SU-DHL-6 (cell line): ENCODE measurements around the gene DLX4.

Experiments
- H2AFZ ChIP-seq: fragments of 200-600 bp; sonication (generic); 2 replicates; pipeline ENCODE4 v1.6.1; 2014; ENCODE audit warnings: low read depth, mild to moderate bottlenecking, moderate library complexity, mixed read lengths, antibody characterized with exemption, low read length; ENCODE audit not compliant: severe bottlenecking
- H3F3A ChIP-seq: fragments of 200-600 bp; shearing (Covaris generic); 2 replicates; pipeline ENCODE4 v1.6.0; 2016; ENCODE audit warnings: antibody characterized with exemption, mild to moderate bottlenecking; ENCODE audit not compliant: insufficient read depth
- H3K27ac ChIP-seq: fragments of 200-600 bp; sonication (generic); 2 replicates; pipeline ENCODE4 v1.5.1; 2016; ENCODE audit warnings: low read depth, mild to moderate bottlenecking, low read length, moderate library complexity, mixed read lengths
- H3K27me3 ChIP-seq: fragments of 200-600 bp; sonication (generic), shearing (Covaris generic); 2 replicates; pipeline ENCODE4 v1.6.0; 2014; ENCODE audit warnings: mild to moderate bottlenecking, low read length
- H3K36me3 ChIP-seq: fragments of 200-600 bp; sonication (generic); 2 replicates; pipeline ENCODE4 v1.6.1; 2014; ENCODE audit warnings: mild to moderate bottlenecking, low read length, mixed read lengths
- H3K4me2 ChIP-seq: fragments of 300-600, 200-600 bp; shearing (Covaris generic), sonication (generic); 2 replicates; pipeline ENCODE4 v1.6.0; 2014; ENCODE audit warnings: low read length, low read depth, mild to moderate bottlenecking; ENCODE audit not compliant: poor library complexity, severe bottlenecking
- H3K4me3 ChIP-seq: fragments of 200-600 bp; sonication (generic); 2 replicates; pipeline ENCODE4 v1.5.1; 2014; ENCODE audit warnings: antibody characterized with exemption, low read length, mild to moderate bottlenecking, mixed read lengths; ENCODE audit not compliant: insufficient read depth, poor library complexity, severe bottlenecking
- H3K79me2 ChIP-seq: fragments of 200-600 bp; sonication (generic); 2 replicates; pipeline ENCODE4 v1.6.1; 2014; ENCODE audit warnings: mild to moderate bottlenecking, low read length, moderate library complexity; ENCODE audit not compliant: insufficient read depth
- H3K9ac ChIP-seq: fragments of 200-600 bp; sonication (generic); 2 replicates; pipeline ENCODE4 v1.7.0; 2014; ENCODE audit warnings: mild to moderate bottlenecking, low read length
- H3K9me2 ChIP-seq: fragments of 200-600 bp; sonication (generic); replicated peaks from 2 replicates; pipeline ENCODE4 v1.6.1; 2014; ENCODE audit warnings: low read length; ENCODE audit not compliant: insufficient read depth
- H3K9me3 ChIP-seq: fragments of 200-600 bp; sonication (generic); 2 replicates; pipeline ENCODE4 v1.6.1; 2014; ENCODE audit warnings: low read length, mixed read lengths; ENCODE audit not compliant: insufficient read depth
- H4K20me1 ChIP-seq: fragments of 200-600 bp; sonication (generic); 2 replicates; pipeline ENCODE4 v1.6.1; 2014; ENCODE audit warnings: low read depth, mild to moderate bottlenecking, antibody characterized with exemption, low read length, moderate library complexity, mixed read lengths
- EZH2phosphoT487 ChIP-seq: fragments of 200-600 bp; sonication (generic), shearing (Covaris generic); conservative IDR thresholded peaks from 2 replicates; pipeline ENCODE4 v1.6.1; 2018; ENCODE audit warnings: mild to moderate bottlenecking, antibody characterized with exemption, low read length, moderate library complexity, mixed read lengths
- TF ChIP-seq, protein P1 (sequence below): fragments of 200-600 bp; sonication (generic); IDR thresholded peaks from one replicate; pipeline ENCODE4 v1.5.1; 2017; ENCODE audit warnings: antibody characterized with exemption, mild to moderate bottlenecking, low read length, moderate library complexity; ENCODE audit not compliant: insufficient read depth, poor library complexity, severe bottlenecking

The DLX4 gene

GRCh38 chr17:49924116-49924515, 44.9 kb upstream of the DLX4 start:
- Histone ChIP-seq H3K4me3 (no peak overlapping the region), H3F3A (no peaks in the 10 kb centered on the region), H3K36me3 (no peaks in the 10 kb centered on the region), H3K4me2 (no peak overlapping the region), H3K27ac (no peak overlapping the region), H3K9me2 (no peaks in the 10 kb centered on the region), H3K27me3 (no peaks in the 10 kb centered on the region), H3K79me2 (no peaks in the 10 kb centered on the region), H3K9me3 (no peaks in the 10 kb centered on the region), H4K20me1 (no peaks in the 10 kb centered on the region), H2AFZ (no peak overlapping the region), H3K9ac (no peak overlapping the region)
- TF ChIP-seq, protein P1, sequence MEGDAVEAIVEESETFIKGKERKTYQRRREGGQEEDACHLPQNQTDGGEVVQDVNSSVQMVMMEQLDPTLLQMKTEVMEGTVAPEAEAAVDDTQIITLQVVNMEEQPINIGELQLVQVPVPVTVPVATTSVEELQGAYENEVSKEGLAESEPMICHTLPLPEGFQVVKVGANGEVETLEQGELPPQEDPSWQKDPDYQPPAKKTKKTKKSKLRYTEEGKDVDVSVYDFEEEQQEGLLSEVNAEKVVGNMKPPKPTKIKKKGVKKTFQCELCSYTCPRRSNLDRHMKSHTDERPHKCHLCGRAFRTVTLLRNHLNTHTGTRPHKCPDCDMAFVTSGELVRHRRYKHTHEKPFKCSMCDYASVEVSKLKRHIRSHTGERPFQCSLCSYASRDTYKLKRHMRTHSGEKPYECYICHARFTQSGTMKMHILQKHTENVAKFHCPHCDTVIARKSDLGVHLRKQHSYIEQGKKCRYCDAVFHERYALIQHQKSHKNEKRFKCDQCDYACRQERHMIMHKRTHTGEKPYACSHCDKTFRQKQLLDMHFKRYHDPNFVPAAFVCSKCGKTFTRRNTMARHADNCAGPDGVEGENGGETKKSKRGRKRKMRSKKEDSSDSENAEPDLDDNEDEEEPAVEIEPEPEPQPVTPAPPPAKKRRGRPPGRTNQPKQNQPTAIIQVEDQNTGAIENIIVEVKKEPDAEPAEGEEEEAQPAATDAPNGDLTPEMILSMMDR: no peak
- TF ChIP-seq EZH2phosphoT487: no peak

GRCh38 chr17:49924589-49924988, 44.4 kb upstream of the DLX4 start:
- Histone ChIP-seq H2AFZ (no peak overlapping the region), H3F3A (no peaks in the 10 kb centered on the region), H3K9ac (no peak overlapping the region), H3K9me2 (no peaks in the 10 kb centered on the region), H3K9me3 (no peaks in the 10 kb centered on the region), H3K79me2 (no peaks in the 10 kb centered on the region), H3K27ac (no peak overlapping the region), H3K4me3 (no peak overlapping the region), H4K20me1 (no peaks in the 10 kb centered on the region), H3K36me3 (no peaks in the 10 kb centered on the region), H3K27me3 (no peaks in the 10 kb centered on the region), H3K4me2 (no peak overlapping the region)
- TF ChIP-seq EZH2phosphoT487: no peak
- TF ChIP-seq, protein P1: no peak

DNA sequence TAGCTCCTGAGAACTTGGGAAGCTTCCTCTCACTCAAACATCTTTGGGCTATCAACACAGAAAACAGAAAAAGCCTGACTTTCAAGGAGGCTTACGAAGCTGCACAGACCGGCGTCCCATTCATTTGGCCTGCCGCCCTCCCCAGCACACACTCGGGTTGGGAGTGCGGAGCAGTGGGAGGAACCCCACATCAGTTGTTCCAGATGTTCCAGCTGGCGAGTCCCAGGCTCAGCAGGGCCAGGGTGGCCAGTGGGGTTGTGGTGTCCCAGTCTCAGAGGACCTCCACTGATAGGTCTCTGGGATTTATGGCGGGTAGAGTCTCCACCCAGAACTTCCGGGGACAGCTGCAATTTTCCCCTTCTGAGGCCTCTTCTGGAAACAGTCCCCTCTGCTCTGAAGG, 43.1 kb upstream of the DLX4 start:
- H3K9ac ChIP-seq: no peak overlapping the region
- H3K9me2 ChIP-seq: no peaks in the 10 kb centered on the region
- no peaks in the 10 kb centered on the region for H3K36me3 ChIP-seq
- no peak overlapping the region for H3K4me3 ChIP-seq
- no peak overlapping the region for H3K4me2 ChIP-seq
- H3K27me3 ChIP-seq: no peaks in the 10 kb centered on the region
- no peaks in the 10 kb centered on the region for H3K79me2 ChIP-seq
- no peaks in the 10 kb centered on the region for H4K20me1 ChIP-seq
- no peak overlapping the region for H3K27ac ChIP-seq
- TF ChIP-seq, protein P1: no peak
- no peak for TF ChIP-seq EZH2phosphoT487
- no peak overlapping the region for H2AFZ ChIP-seq
- H3K9me3 ChIP-seq: no peaks in the 10 kb centered on the region
- H3F3A ChIP-seq: no peaks in the 10 kb centered on the region
